Vagina (tissue), 2 donors: ENCODE measurements around the gene MGA.
A peak's percentile ranks its signal among the peaks of the same experiment; 100 is the strongest.

Experiments used
- POLR2AphosphoS5 ChIP-seq, 2 donors: sonication (generic); formaldehyde crosslinking; IDR thresholded peaks; one replicate each; pipeline ENCODE4 v1.9.0; 2017; ENCODE audit warnings: antibody characterized with exemption in 2 of 2, mild to moderate bottlenecking in 2 of 2, low read depth in 1 of 2; ENCODE audit not compliant: insufficient read depth in 1 of 2
- TF ChIP-seq, protein P1 (sequence below), 3 experiments: fragments of 450-650 bp in 2 of 3; fragments of 200-600 bp in 1 of 3; sonication (generic) in 1 of 3; IDR thresholded peaks; one replicate each; pipeline ENCODE4 v1.5.1; 2017 to 2019; ENCODE audit warnings: antibody characterized with exemption in 3 of 3, mild to moderate bottlenecking in 2 of 3, moderate library complexity in 2 of 3

DNA sequence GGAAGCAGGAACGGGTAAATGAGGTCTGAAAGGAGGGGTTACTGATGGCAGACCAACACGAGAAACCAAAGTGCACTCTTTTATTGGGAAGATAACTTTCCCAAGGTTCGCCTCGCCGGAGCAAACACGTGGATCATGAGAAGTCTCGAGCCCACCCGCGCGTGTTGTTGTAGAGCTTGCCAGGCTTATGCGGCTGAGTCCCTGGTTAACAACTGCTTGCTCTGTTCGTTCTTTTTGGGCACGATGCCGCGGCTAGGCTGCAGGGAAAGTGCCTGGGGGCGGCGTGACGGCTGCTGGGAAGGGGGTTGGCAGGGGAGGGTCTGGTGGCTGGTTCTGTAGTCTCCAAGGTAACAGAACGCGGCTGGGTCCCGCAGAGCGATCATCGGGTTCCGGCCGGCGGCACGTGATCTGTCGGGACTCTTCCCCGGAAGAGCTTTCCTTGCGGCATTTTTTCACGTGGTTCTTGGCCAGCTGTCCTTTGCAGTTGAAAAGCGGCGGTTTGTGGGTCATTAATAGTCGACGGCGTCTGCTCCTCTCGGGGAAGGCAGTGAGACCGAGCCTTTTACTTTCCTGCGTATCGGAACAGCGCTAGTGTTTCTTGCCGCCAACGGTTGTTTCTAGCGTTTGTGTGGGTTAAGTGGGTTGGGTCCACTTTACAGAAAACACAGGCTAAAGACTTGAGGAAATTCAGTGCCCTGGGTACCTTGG lies 1.5 kb downstream of the MGA start:
- TF ChIP-seq, protein P1, sequence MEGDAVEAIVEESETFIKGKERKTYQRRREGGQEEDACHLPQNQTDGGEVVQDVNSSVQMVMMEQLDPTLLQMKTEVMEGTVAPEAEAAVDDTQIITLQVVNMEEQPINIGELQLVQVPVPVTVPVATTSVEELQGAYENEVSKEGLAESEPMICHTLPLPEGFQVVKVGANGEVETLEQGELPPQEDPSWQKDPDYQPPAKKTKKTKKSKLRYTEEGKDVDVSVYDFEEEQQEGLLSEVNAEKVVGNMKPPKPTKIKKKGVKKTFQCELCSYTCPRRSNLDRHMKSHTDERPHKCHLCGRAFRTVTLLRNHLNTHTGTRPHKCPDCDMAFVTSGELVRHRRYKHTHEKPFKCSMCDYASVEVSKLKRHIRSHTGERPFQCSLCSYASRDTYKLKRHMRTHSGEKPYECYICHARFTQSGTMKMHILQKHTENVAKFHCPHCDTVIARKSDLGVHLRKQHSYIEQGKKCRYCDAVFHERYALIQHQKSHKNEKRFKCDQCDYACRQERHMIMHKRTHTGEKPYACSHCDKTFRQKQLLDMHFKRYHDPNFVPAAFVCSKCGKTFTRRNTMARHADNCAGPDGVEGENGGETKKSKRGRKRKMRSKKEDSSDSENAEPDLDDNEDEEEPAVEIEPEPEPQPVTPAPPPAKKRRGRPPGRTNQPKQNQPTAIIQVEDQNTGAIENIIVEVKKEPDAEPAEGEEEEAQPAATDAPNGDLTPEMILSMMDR (IDR thresholded peaks at IDR 0.05): no peak
- peak; percentile 66 to 74 for TF ChIP-seq POLR2AphosphoS5 (IDR thresholded peaks at IDR 0.05; ENCODE audit: insufficient read depth in 1 of 2, low read depth in 1 of 2)
